ENCODE measurements around the gene PMAIP1. TPM values are rescaled to one million over a fixed set of nuclear protein-coding genes. Genes with fewer than 3 reads are reported as not detected.

The PMAIP1 gene
- total RNA-seq, 3 donors from 2014 or later: 1.1 to 7.5 (median 5.3) TPM

- H3K27me3 ChIP-seq: peaks cover 0 to 5% of the 10 kb centered on the region in 2 donors
- H3K9me3 ChIP-seq: no peaks in the 10 kb centered on the region
- no peaks in the 10 kb centered on the region for H3K4me1 ChIP-seq
- no peaks in the 10 kb centered on the region for H3K36me3 ChIP-seq
- no peak for DNase-seq (ENCODE audit: low spot score in 2 of 2)
- no peak for TF ChIP-seq POLR2A (IDR thresholded peaks at IDR 0.05)
- no peak for TF ChIP-seq POLR2AphosphoS5 (IDR thresholded peaks at IDR 0.05)
- TF ChIP-seq CTCF (IDR thresholded peaks at IDR 0.05): no peak
- intact Hi-C loops (cut with DNase I; ENCODE audit: low total_unique reads): no loop called here
- H3K27ac ChIP-seq: no peak overlapping the region
- H3K4me3 ChIP-seq: no peak overlapping the region
These were observed 11.2 kb downstream of the PMAIP1 start for GRCh38 chr18:59910967-59911366.

GRCh38 chr18:59911600-59911999 lies 11.8 kb downstream of the PMAIP1 start:
- H3K9me3 ChIP-seq: no peaks in the 10 kb centered on the region
- H3K4me3 ChIP-seq: no peak overlapping the region
- intact Hi-C loops (cut with DNase I; ENCODE audit: low total_unique reads): no loop called here
- peaks cover 0 to 5% of the 10 kb centered on the region in 2 donors for H3K27me3 ChIP-seq
- no peak overlapping the region for H3K27ac ChIP-seq
- TF ChIP-seq POLR2AphosphoS5 (IDR thresholded peaks at IDR 0.05): no peak
- TF ChIP-seq CTCF (IDR thresholded peaks at IDR 0.05): no peak
- DNase-seq (ENCODE audit: low spot score in 2 of 2): no peak
- H3K36me3 ChIP-seq: no peaks in the 10 kb centered on the region
- H3K4me1 ChIP-seq: no peaks in the 10 kb centered on the region

GRCh38 chr18:59912007-59912550 lies 12.3 kb downstream of the PMAIP1 start:
- H3K36me3 ChIP-seq: no peaks in the 10 kb centered on the region
- no peak overlapping the region for H3K27ac ChIP-seq
- peaks cover 0 to 5% of the 10 kb centered on the region in 2 donors for H3K27me3 ChIP-seq
- DNase-seq (ENCODE audit: low spot score in 2 of 2): no peak
- H3K4me3 ChIP-seq: no peak overlapping the region
- H3K4me1 ChIP-seq: no peaks in the 10 kb centered on the region
- intact Hi-C loops (cut with DNase I; ENCODE audit: low total_unique reads): no loop called here
- TF ChIP-seq POLR2AphosphoS5 (IDR thresholded peaks at IDR 0.05) (no peak), POLR2A (IDR thresholded peaks at IDR 0.05) (no peak), CTCF (IDR thresholded peaks at IDR 0.05) (no peak)
- no peaks in the 10 kb centered on the region for H3K9me3 ChIP-seq

- H3K36me3 ChIP-seq: no peaks in the 10 kb centered on the region
- no peaks in the 10 kb centered on the region for H3K9me3 ChIP-seq
- DNase-seq (ENCODE audit: low spot score in 2 of 2): no peak
- H3K4me1 ChIP-seq: no peaks in the 10 kb centered on the region
- H3K27me3 ChIP-seq: no peaks in the 10 kb centered on the region
- no peak overlapping the region for H3K27ac ChIP-seq
- intact Hi-C loops (cut with DNase I; ENCODE audit: low total_unique reads): no loop called here
- TF ChIP-seq POLR2AphosphoS5 (IDR thresholded peaks at IDR 0.05) (no peak), CTCF (IDR thresholded peaks at IDR 0.05) (no peak), POLR2A (IDR thresholded peaks at IDR 0.05) (no peak)
- H3K4me3 ChIP-seq: no peak overlapping the region
These were observed 15.8 kb downstream of the PMAIP1 start for GRCh38 chr18:59915606-59916005.

GRCh38 chr18:59916746-59917145 lies 16.9 kb downstream of the PMAIP1 start:
- Histone ChIP-seq H3K9me3 (no peaks in the 10 kb centered on the region), H3K27me3 (no peaks in the 10 kb centered on the region), H3K36me3 (no peaks in the 10 kb centered on the region), H3K27ac (no peak overlapping the region), H3K4me3 (no peak overlapping the region), H3K4me1 (no peaks in the 10 kb centered on the region)
- DNase-seq (ENCODE audit: low spot score in 2 of 2): no peak
- intact Hi-C loops (cut with DNase I; ENCODE audit: low total_unique reads): no loop called here
- TF ChIP-seq CTCF (IDR thresholded peaks at IDR 0.05) (no peak), POLR2A (IDR thresholded peaks at IDR 0.05) (no peak), POLR2AphosphoS5 (IDR thresholded peaks at IDR 0.05) (no peak)
